Ishikawa (cell line): Measurements from ENCODE around the gene MMAA.

Experiments
- CREB1 ChIP-seq: IDR thresholded peaks from 2 replicates; pipeline ENCODE4 v1.6.1; 2012; ENCODE audit warnings: low read depth
- EGR1 ChIP-seq: IDR thresholded peaks from 2 replicates; pipeline ENCODE4 v1.6.1; 2012
- EP300 ChIP-seq: IDR thresholded peaks from 2 replicates; pipeline ENCODE4 v1.6.1; 2012; ENCODE audit warnings: borderline replicate concordance
- MAX ChIP-seq: IDR thresholded peaks from 2 replicates; pipeline ENCODE4 v1.6.1; 2012
- NFIC ChIP-seq: IDR thresholded peaks from 2 replicates; pipeline ENCODE4 v1.6.1; 2012
- RAD21 ChIP-seq: IDR thresholded peaks from 2 replicates; pipeline ENCODE4 v1.6.1; 2012; ENCODE audit warnings: low read depth
- TAF1 ChIP-seq: IDR thresholded peaks from 2 replicates; pipeline ENCODE4 v1.6.1; 2012; ENCODE audit warnings: low read depth, mild to moderate bottlenecking
- TEAD4 ChIP-seq: IDR thresholded peaks from 2 replicates; pipeline ENCODE4 v1.6.1; 2012
- USF1 ChIP-seq: IDR thresholded peaks from 2 replicates; pipeline ENCODE4 v1.6.1; 2012
- YY1 ChIP-seq: IDR thresholded peaks from 2 replicates; pipeline ENCODE4 v1.6.1; 2012; ENCODE audit warnings: low read depth
- TF ChIP-seq, protein P1 (sequence below): IDR thresholded peaks from 2 replicates; pipeline ENCODE4 v1.6.1; 2012; ENCODE audit warnings: low read depth, mild to moderate bottlenecking

- TF ChIP-seq USF1 (no peak), EP300 (no peak), TEAD4 (no peak), NFIC (no peak), EGR1 (no peak), MAX (no peak), RAD21 (no peak), CREB1 (no peak), TAF1 (no peak), YY1 (no peak)
- TF ChIP-seq, protein P1, sequence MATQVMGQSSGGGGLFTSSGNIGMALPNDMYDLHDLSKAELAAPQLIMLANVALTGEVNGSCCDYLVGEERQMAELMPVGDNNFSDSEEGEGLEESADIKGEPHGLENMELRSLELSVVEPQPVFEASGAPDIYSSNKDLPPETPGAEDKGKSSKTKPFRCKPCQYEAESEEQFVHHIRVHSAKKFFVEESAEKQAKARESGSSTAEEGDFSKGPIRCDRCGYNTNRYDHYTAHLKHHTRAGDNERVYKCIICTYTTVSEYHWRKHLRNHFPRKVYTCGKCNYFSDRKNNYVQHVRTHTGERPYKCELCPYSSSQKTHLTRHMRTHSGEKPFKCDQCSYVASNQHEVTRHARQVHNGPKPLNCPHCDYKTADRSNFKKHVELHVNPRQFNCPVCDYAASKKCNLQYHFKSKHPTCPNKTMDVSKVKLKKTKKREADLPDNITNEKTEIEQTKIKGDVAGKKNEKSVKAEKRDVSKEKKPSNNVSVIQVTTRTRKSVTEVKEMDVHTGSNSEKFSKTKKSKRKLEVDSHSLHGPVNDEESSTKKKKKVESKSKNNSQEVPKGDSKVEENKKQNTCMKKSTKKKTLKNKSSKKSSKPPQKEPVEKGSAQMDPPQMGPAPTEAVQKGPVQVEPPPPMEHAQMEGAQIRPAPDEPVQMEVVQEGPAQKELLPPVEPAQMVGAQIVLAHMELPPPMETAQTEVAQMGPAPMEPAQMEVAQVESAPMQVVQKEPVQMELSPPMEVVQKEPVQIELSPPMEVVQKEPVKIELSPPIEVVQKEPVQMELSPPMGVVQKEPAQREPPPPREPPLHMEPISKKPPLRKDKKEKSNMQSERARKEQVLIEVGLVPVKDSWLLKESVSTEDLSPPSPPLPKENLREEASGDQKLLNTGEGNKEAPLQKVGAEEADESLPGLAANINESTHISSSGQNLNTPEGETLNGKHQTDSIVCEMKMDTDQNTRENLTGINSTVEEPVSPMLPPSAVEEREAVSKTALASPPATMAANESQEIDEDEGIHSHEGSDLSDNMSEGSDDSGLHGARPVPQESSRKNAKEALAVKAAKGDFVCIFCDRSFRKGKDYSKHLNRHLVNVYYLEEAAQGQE = no peak
These were observed 24.1 kb downstream of the MMAA start for GRCh38 chr4:145643295-145643694.
